B cell (primary cell): Measurements from ENCODE around the gene COL25A1.

Source experiments
- CTCF ChIP-seq: fragments of 200-600 bp; IDR thresholded peaks from one replicate; pipeline ENCODE4 v1.8.0; 2022; ENCODE audit warnings: antibody characterized with exemption, mild to moderate bottlenecking
- EZH2 ChIP-seq: IDR thresholded peaks from 2 replicates; pipeline ENCODE4 v1.6.1; 2012; ENCODE audit warnings: borderline replicate concordance, low read depth, mild to moderate bottlenecking, moderate library complexity, low read length; ENCODE audit not compliant: insufficient read depth, poor library complexity, severe bottlenecking

GRCh38 chr4:109231331-109231730 is 71.1 kb downstream of the COL25A1 start:
- TF ChIP-seq EZH2 (no peak), CTCF (no peak)
